ENCODE measurements around the gene LRRC71.

The LRRC71 gene

DNA sequence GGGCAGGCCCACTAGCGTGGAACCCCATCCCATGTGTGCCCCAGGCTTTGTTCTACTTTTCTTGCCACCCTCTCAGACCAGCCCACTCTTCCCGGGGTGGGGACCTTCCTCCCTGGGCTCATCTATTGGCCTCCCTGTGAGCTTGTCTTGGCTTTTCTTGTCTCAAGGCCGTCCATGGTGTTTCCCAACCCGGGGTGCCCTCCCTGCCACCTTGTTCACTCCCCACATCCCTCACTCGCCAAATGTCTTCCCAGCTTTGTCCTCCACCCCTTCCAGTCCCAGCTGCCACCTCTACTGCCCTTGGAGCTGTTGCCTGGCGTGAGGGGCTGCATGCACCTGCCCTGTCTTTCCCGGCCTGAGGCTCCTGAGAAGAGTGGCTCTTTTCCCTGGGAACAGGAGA, 18.4 kb downstream of the LRRC71 start:
- Histone ChIP-seq H3K9ac (ENCODE audit: low read length) (no peak overlapping the region), H3K4me1 (ENCODE audit: control insufficient read depth, insufficient read depth, low read length) (no peaks in the 10 kb centered on the region), H3K27ac (ENCODE audit: low read depth, low read length) (no peak overlapping the region), H3K4me3 (ENCODE audit: low read length) (no peak overlapping the region), H3K36me3 (ENCODE audit: control insufficient read depth, insufficient read depth, low read length) (peaks cover 37% of the 10 kb centered on the region), H3K27me3 (ENCODE audit: control insufficient read depth, insufficient read depth, low read length) (no peaks in the 10 kb centered on the region)

GRCh38 chr1:156939786-156940334, 19.4 kb downstream of the LRRC71 start:
- Histone ChIP-seq H3K36me3 (ENCODE audit: control insufficient read depth, insufficient read depth, low read length) (peaks cover 41% of the 10 kb centered on the region), H3K27me3 (ENCODE audit: control insufficient read depth, insufficient read depth, low read length) (no peaks in the 10 kb centered on the region), H3K27ac (ENCODE audit: low read depth, low read length) (no peak overlapping the region)

DNA sequence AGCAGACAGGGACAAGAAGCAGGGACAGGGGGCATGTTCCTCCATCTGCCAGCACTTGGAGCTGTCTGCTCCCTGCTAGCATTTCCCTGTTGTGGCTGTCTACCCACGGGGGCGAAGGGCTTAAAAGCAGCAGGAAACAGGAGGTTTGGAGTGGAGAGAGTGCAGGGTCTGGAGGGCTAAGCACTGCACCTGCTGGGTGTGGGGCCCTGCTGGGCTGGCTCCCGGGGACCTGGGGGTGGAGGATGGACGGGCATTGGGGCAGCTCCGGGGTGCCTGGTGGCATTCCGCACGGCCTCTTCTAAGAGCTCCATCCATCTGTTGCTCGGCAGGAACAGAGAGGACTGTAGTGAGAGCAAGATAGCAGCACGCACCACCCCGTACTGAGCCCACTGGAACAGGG, 21.2 kb downstream of the LRRC71 start:
- no peak overlapping the region for H3K9ac ChIP-seq (ENCODE audit: low read length)
- no peak overlapping the region for H3K27ac ChIP-seq (ENCODE audit: low read depth, low read length)
- H3K4me3 ChIP-seq (ENCODE audit: low read length) = no peak overlapping the region
- H3K36me3 ChIP-seq (ENCODE audit: control insufficient read depth, insufficient read depth, low read length) = peaks cover 57% of the 10 kb centered on the region
- no peaks in the 10 kb centered on the region for H3K27me3 ChIP-seq (ENCODE audit: control insufficient read depth, insufficient read depth, low read length)
- H3K4me1 ChIP-seq (ENCODE audit: control insufficient read depth, insufficient read depth, low read length) = no peaks in the 10 kb centered on the region

More at GRCh38 chr1:156939786-156940334, 19.4 kb downstream of the LRRC71 start:
- Histone ChIP-seq H3K4me1 (ENCODE audit: control insufficient read depth, insufficient read depth, low read length) (no peaks in the 10 kb centered on the region), H3K4me3 (ENCODE audit: low read length) (no peak overlapping the region), H3K9ac (ENCODE audit: low read length) (no peak overlapping the region)

DNA sequence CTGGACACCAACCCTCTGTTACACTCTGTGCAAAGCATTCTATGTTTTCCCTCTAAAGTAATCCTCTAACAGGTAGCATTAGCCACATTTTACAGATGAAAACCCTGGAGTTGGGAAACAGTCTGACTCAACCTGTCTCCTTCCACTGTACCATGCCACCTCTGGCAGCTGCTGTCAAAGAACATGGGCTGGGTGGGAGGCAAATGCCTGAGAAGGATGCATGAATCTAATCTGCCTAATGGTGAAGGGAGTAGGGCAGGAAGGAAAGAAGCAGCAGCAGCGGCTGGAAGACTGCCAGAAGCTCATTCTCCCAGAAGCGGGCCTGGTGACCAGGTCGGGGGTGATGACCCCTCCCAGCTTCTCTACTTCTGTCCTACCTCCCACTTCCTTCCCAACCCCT, 21.7 kb downstream of the LRRC71 start:
- H3K27ac ChIP-seq (ENCODE audit: low read depth, low read length) = no peak overlapping the region
- H3K4me3 ChIP-seq (ENCODE audit: low read length) = no peak overlapping the region
- no peak overlapping the region for H3K9ac ChIP-seq (ENCODE audit: low read length)
- peaks cover 54% of the 10 kb centered on the region for H3K36me3 ChIP-seq (ENCODE audit: control insufficient read depth, insufficient read depth, low read length)
- no peaks in the 10 kb centered on the region for H3K27me3 ChIP-seq (ENCODE audit: control insufficient read depth, insufficient read depth, low read length)
- no peaks in the 10 kb centered on the region for H3K4me1 ChIP-seq (ENCODE audit: control insufficient read depth, insufficient read depth, low read length)

DNA sequence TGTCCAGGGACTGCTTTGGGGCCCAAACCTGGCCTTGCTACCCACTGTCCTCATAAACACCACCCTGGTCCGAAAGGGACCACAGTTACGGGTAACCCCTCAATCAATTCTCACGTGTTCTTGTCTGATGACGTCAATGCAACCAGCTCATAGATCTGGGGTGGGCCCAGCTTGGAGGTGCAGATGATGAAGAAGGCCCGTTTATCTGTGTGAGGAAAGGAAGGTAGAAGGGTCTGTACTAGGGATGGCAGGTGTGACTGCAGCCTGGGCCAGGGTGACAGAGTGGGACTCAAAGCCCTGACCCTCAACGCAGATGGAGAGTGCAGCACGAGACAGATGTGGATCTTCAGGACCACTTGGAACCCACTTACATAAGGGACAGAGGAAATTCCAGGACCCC, 22.1 kb downstream of the LRRC71 start:
- Histone ChIP-seq H3K4me1 (ENCODE audit: control insufficient read depth, insufficient read depth, low read length) (no peaks in the 10 kb centered on the region), H3K36me3 (ENCODE audit: control insufficient read depth, insufficient read depth, low read length) (peaks cover 51% of the 10 kb centered on the region), H3K4me3 (ENCODE audit: low read length) (no peak overlapping the region), H3K9ac (ENCODE audit: low read length) (no peak overlapping the region), H3K27me3 (ENCODE audit: control insufficient read depth, insufficient read depth, low read length) (no peaks in the 10 kb centered on the region), H3K27ac (ENCODE audit: low read depth, low read length) (no peak overlapping the region)

DNA sequence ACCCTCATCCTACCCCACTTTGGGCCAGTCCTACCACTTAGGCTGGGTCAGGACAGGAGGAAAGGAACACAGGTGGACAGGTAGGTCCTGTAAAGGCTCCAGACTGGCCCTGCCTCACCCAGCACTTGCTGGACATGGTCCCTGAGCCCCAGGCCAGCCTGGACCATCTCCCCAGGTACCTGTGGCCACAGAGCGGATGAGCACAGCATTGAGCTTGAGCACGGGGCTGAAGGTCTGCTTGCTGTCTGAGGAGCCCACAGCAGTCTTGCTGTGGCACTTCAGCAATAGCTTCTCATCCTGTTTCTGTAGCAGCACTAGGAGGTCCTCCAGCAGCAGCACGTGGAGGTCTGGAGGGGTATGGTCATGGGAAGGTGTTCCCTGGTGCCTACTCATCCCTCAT, 23.3 kb downstream of the LRRC71 start:
- Histone ChIP-seq H3K27me3 (ENCODE audit: control insufficient read depth, insufficient read depth, low read length) (no peaks in the 10 kb centered on the region), H3K4me1 (ENCODE audit: control insufficient read depth, insufficient read depth, low read length) (no peaks in the 10 kb centered on the region), H3K36me3 (ENCODE audit: control insufficient read depth, insufficient read depth, low read length) (peaks cover 60% of the 10 kb centered on the region), H3K9ac (ENCODE audit: low read length) (no peak overlapping the region), H3K27ac (ENCODE audit: low read depth, low read length) (no peak overlapping the region), H3K4me3 (ENCODE audit: low read length) (no peak overlapping the region)

DNA sequence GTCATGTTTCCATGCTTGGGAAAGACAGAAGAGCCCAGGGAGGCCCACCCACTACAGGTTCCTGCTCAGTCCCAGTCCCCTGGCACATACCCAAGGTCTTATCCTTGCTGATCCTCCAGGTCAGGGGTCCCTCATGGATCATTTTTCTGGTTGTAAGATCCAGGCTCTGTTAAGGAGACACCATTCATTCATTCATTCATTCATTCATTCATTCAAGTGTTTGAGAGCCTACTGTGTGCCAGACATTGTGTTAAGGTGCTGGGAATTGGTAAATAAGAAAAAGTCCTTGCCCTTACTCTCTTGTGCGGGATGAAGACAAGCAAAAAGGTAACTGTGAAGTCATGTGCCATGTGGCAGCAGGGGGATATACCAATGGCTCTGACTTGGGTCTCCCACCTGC, 23.8 kb downstream of the LRRC71 start:
- no peak overlapping the region for H3K9ac ChIP-seq (ENCODE audit: low read length)
- no peak overlapping the region for H3K4me3 ChIP-seq (ENCODE audit: low read length)
- no peak overlapping the region for H3K27ac ChIP-seq (ENCODE audit: low read depth, low read length)
- H3K36me3 ChIP-seq (ENCODE audit: control insufficient read depth, insufficient read depth, low read length) = peaks cover 64% of the 10 kb centered on the region
- no peaks in the 10 kb centered on the region for H3K27me3 ChIP-seq (ENCODE audit: control insufficient read depth, insufficient read depth, low read length)
- no peaks in the 10 kb centered on the region for H3K4me1 ChIP-seq (ENCODE audit: control insufficient read depth, insufficient read depth, low read length)

- Histone ChIP-seq H3K4me1 (ENCODE audit: control insufficient read depth, insufficient read depth, low read length) (no peaks in the 10 kb centered on the region), H3K36me3 (ENCODE audit: control insufficient read depth, insufficient read depth, low read length) (peaks cover 62% of the 10 kb centered on the region)
These were observed 24.4 kb downstream of the LRRC71 start for GRCh38 chr1:156944848-156945247.

DNA sequence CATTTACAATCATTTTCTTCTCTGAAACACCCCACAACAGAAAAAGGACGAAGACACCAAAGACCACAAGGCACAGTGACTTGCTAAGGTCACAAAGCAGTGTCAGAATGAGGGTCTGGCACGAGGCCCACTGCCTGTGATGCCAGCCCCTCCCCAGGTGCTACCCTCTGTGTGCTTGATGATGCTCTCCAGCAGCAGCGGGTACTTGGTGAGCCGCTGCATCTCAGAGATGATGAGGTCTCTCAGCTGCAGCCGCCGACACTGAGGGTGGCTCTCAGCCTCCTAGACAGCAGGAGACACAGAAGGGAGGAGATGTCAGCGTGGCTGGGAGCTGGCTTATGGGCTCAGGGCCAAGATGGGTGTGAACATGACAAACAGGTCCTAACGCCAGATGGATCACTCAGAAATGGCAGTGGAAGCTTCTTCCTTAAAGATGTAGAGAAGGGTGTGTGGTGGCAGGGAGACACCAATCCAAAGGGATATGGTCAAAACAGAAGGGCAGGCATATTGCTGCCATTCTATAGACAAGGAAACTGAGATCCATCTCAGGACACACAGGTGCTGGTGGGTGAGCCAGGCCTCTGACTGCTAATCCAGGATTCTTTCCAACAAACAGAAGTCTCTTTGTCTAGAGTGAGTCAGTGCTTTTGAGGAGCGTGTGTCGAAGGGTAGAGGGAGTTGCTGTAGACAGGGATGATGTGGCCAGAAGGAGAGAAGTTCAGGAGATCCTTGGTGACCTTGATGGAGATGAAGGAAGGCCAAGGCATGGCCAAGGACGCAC, 25.6 kb downstream of the LRRC71 start:
- Histone ChIP-seq H3K27ac (ENCODE audit: low read depth, low read length) (no peak overlapping the region), H3K9ac (ENCODE audit: low read length) (no peak overlapping the region), H3K4me1 (ENCODE audit: control insufficient read depth, insufficient read depth, low read length) (no peaks in the 10 kb centered on the region), H3K36me3 (ENCODE audit: control insufficient read depth, insufficient read depth, low read length) (peaks cover 66% of the 10 kb centered on the region), H3K4me3 (ENCODE audit: low read length) (no peak overlapping the region), H3K27me3 (ENCODE audit: control insufficient read depth, insufficient read depth, low read length) (no peaks in the 10 kb centered on the region)

More at GRCh38 chr1:156944848-156945247, 24.4 kb downstream of the LRRC71 start:
- H3K27ac ChIP-seq (ENCODE audit: low read depth, low read length) = no peak overlapping the region
- H3K9ac ChIP-seq (ENCODE audit: low read length) = no peak overlapping the region
- no peaks in the 10 kb centered on the region for H3K27me3 ChIP-seq (ENCODE audit: control insufficient read depth, insufficient read depth, low read length)
- no peak overlapping the region for H3K4me3 ChIP-seq (ENCODE audit: low read length)

- Histone ChIP-seq H3K36me3 (ENCODE audit: control insufficient read depth, insufficient read depth, low read length) (peaks cover 63% of the 10 kb centered on the region), H3K27ac (ENCODE audit: low read depth, low read length) (no peak overlapping the region)
These were observed 26.7 kb downstream of the LRRC71 start for GRCh38 chr1:156947127-156947526.

DNA sequence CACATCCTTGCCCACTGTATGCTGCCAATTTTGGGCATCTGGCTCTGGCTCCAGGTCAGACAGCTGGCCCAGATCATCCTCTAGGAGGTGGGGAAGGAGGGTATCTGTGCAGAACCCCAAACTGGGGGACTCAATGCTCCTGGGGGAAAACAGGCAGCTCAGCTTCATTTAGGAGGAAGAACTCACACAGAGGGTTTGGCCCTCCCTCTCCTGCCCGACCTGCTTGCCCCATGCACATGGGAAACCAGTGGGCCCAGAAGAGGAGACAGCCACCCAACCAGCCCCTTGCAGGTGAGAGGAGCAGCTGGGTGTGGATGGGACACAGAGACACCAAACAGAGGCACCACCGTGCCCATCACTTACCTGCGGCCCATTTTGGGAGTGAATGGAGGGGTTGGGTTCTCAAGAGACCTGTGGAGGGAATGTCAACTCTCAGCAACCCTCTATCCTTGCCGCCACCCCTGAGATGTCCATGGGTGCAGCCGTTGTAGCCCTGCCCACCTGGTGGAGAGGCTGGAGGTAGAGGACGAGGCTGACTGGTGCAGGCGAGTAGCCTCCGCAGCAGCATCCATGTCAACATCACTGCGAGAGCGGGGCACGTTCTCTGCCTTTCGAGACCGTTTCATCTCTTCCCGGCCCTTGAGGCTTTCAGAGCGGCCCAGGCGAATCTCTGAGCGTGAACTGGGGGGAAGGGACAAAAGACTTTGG, 27.5 kb downstream of the LRRC71 start:
- Histone ChIP-seq H3K9ac (ENCODE audit: low read length) (no peak overlapping the region), H3K4me3 (ENCODE audit: low read length) (no peak overlapping the region), H3K27ac (ENCODE audit: low read depth, low read length) (no peak overlapping the region), H3K27me3 (ENCODE audit: control insufficient read depth, insufficient read depth, low read length) (no peaks in the 10 kb centered on the region), H3K4me1 (ENCODE audit: control insufficient read depth, insufficient read depth, low read length) (no peaks in the 10 kb centered on the region), H3K36me3 (ENCODE audit: control insufficient read depth, insufficient read depth, low read length) (peaks cover 60% of the 10 kb centered on the region)

More at GRCh38 chr1:156947127-156947526, 26.7 kb downstream of the LRRC71 start:
- Histone ChIP-seq H3K27me3 (ENCODE audit: control insufficient read depth, insufficient read depth, low read length) (no peaks in the 10 kb centered on the region), H3K4me3 (ENCODE audit: low read length) (no peak overlapping the region), H3K9ac (ENCODE audit: low read length) (no peak overlapping the region), H3K4me1 (ENCODE audit: control insufficient read depth, insufficient read depth, low read length) (no peaks in the 10 kb centered on the region)

GRCh38 chr1:156948708-156949107, 28.3 kb downstream of the LRRC71 start:
- Histone ChIP-seq H3K4me1 (ENCODE audit: control insufficient read depth, insufficient read depth, low read length) (no peaks in the 10 kb centered on the region), H3K9ac (ENCODE audit: low read length) (no peak overlapping the region), H3K4me3 (ENCODE audit: low read length) (no peak overlapping the region), H3K27ac (ENCODE audit: low read depth, low read length) (no peak overlapping the region), H3K36me3 (ENCODE audit: control insufficient read depth, insufficient read depth, low read length) (peaks cover 56% of the 10 kb centered on the region), H3K27me3 (ENCODE audit: control insufficient read depth, insufficient read depth, low read length) (no peaks in the 10 kb centered on the region)

Measured in rectal smooth muscle tissue (tissue), 1 donor.